SU-DHL-6 (cell line): Measurements from ENCODE around the gene IL12RB2.

Experiments used
- EZH2phosphoT487 ChIP-seq: fragments of 200-600 bp; sonication (generic), shearing (Covaris generic); conservative IDR thresholded peaks from 2 replicates; pipeline ENCODE4 v1.6.1; 2018; ENCODE audit warnings: mild to moderate bottlenecking, antibody characterized with exemption, low read length, moderate library complexity, mixed read lengths
- TF ChIP-seq, protein P1 (sequence below): fragments of 200-600 bp; sonication (generic); IDR thresholded peaks from one replicate; pipeline ENCODE4 v1.5.1; 2017; ENCODE audit warnings: antibody characterized with exemption, mild to moderate bottlenecking, low read length, moderate library complexity; ENCODE audit not compliant: insufficient read depth, poor library complexity, severe bottlenecking

DNA sequence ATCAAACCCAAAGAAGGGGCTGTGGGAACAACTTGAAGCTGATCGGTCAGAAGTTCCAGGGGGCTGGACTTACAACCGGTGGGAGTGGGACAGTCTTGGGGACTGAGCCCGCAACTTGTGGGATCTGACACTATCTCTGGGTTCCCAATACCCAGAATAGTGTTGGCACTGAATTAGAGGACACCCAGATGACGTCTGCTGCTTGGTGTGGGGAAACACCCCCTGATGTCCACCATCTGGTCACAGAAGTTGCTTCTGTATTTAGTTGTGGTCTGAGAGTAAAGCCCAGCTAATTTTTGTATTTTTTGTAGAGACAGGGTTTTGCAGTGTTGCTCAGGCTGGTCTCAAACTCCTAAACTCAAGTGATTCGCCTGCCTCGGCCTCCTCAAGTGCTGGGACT lies 93.8 kb downstream of the IL12RB2 start:
- TF ChIP-seq, protein P1, sequence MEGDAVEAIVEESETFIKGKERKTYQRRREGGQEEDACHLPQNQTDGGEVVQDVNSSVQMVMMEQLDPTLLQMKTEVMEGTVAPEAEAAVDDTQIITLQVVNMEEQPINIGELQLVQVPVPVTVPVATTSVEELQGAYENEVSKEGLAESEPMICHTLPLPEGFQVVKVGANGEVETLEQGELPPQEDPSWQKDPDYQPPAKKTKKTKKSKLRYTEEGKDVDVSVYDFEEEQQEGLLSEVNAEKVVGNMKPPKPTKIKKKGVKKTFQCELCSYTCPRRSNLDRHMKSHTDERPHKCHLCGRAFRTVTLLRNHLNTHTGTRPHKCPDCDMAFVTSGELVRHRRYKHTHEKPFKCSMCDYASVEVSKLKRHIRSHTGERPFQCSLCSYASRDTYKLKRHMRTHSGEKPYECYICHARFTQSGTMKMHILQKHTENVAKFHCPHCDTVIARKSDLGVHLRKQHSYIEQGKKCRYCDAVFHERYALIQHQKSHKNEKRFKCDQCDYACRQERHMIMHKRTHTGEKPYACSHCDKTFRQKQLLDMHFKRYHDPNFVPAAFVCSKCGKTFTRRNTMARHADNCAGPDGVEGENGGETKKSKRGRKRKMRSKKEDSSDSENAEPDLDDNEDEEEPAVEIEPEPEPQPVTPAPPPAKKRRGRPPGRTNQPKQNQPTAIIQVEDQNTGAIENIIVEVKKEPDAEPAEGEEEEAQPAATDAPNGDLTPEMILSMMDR: no peak
- no peak for TF ChIP-seq EZH2phosphoT487
